Nucleus accumbens (tissue), 56 donors: ENCODE measurements around the gene RETSAT.
"Not testable (repeated sequence)": the region's sequence is repeated elsewhere in the genome, so short reads cannot be mapped to it uniquely, and the experiment has no call there.

Experiments
- DNase-seq, 56 donors: peaks; one replicate each; lab custom pipeline; 2025; lab: John Stamatoyannopoulos, UW

RETSAT gene

GRCh38 chr2:85383151-85383550 lies 28.8 kb upstream of the RETSAT start:
- DNase-seq = not testable (repeated sequence)

- no peak for DNase-seq
Measured at GRCh38 chr2:85380048-85380447, 25.7 kb upstream of the RETSAT start.

- no peak for DNase-seq
Measured at GRCh38 chr2:85378257-85378656, 23.9 kb upstream of the RETSAT start.

- DNase-seq = no peak
Measured at GRCh38 chr2:85377083-85377482, 22.8 kb upstream of the RETSAT start.

- no peak for DNase-seq
Measured at GRCh38 chr2:85376291-85377065, 22.1 kb upstream of the RETSAT start.

- no peak for DNase-seq
Measured at GRCh38 chr2:85371045-85371444, 16.7 kb upstream of the RETSAT start.

- DNase-seq = no peak
Measured at GRCh38 chr2:85369500-85369899, 15.2 kb upstream of the RETSAT start.

- no peak for DNase-seq
Measured at GRCh38 chr2:85368921-85369320, 14.6 kb upstream of the RETSAT start.

GRCh38 chr2:85367180-85367579 lies 12.9 kb upstream of the RETSAT start:
- DNase-seq = no peak

- not testable (repeated sequence) for DNase-seq
Measured at GRCh38 chr2:85362653-85363387, 8.5 kb upstream of the RETSAT start.

GRCh38 chr2:85357736-85358135 lies 3.4 kb upstream of the RETSAT start:
- no peak for DNase-seq

- no peak for DNase-seq
Measured at GRCh38 chr2:85356186-85356585, 1.9 kb upstream of the RETSAT start.

- DNase-seq = no peak
Measured at GRCh38 chr2:85355521-85355920, 1.2 kb upstream of the RETSAT start.

- DNase-seq = no peak
Measured at GRCh38 chr2:85355073-85355410, 714 bp upstream of the RETSAT start.

- DNase-seq = peak in 8 of 56 donors; percentile 25 to 42 (median 34)
Measured at GRCh38 chr2:85353876-85354285, 447 bp downstream of the RETSAT start.

- no peak for DNase-seq
Measured at GRCh38 chr2:85347599-85347998, 6.7 kb downstream of the RETSAT start.

GRCh38 chr2:85344356-85344954 lies 9.9 kb downstream of the RETSAT start:
- DNase-seq = no peak

GRCh38 chr2:85343207-85343895 lies 11.0 kb downstream of the RETSAT start:
- DNase-seq = not testable (repeated sequence)

- DNase-seq = no peak
Measured at GRCh38 chr2:85342156-85342555, 12.2 kb downstream of the RETSAT start.

GRCh38 chr2:85341269-85342029 lies 12.9 kb downstream of the RETSAT start:
- no peak for DNase-seq
